ENCODE results near the gene PIGL. TPM values are rescaled to one million over a fixed set of nuclear protein-coding genes. Genes with fewer than 3 reads are reported as not detected.
"Not testable (repeated sequence)": the region's sequence is repeated elsewhere in the genome, so short reads cannot be mapped to it uniquely, and the experiment has no call there.

Gene PIGL
- total RNA-seq, 1 donor from 2014 or later: 31.1 TPM

GRCh38 chr17:16286947-16287562 is 70.0 kb downstream of the PIGL start:
- DNase-seq (ENCODE audit: low read depth, low spot score): no peak
- no peaks in the 10 kb centered on the region for H3K27me3 Mint-ChIP-seq (ENCODE audit: low read depth)
- no peak for TF ChIP-seq CTCF (conservative IDR thresholded peaks at IDR 0.05)
- peaks cover 25% of the 10 kb centered on the region for H3K4me1 Mint-ChIP-seq
- H3K36me3 Mint-ChIP-seq (ENCODE audit: low read depth): peaks cover 4% of the 10 kb centered on the region
- H3K4me3 Mint-ChIP-seq: peak overlapping the region; percentile 49
- peak overlapping the region; percentile 93 for H3K27ac Mint-ChIP-seq (ENCODE audit: unreplicated experiment)
- H3K9me3 Mint-ChIP-seq: no peaks in the 10 kb centered on the region

- Mint-ChIP-seq H3K4me3 (no peak overlapping the region), H3K27ac (ENCODE audit: unreplicated experiment) (no peak overlapping the region), H3K36me3 (ENCODE audit: low read depth) (peaks cover 4% of the 10 kb centered on the region), H3K4me1 (peaks cover 25% of the 10 kb centered on the region), H3K9me3 (no peaks in the 10 kb centered on the region), H3K27me3 (ENCODE audit: low read depth) (no peaks in the 10 kb centered on the region)
- DNase-seq (ENCODE audit: low read depth, low spot score): no peak
- no peak for TF ChIP-seq CTCF (conservative IDR thresholded peaks at IDR 0.05)
Measured at GRCh38 chr17:16287563-16288027, 70.6 kb downstream of the PIGL start.

- no peaks in the 10 kb centered on the region for H3K27me3 Mint-ChIP-seq (ENCODE audit: low read depth)
- no peak overlapping the region for H3K4me3 Mint-ChIP-seq
- TF ChIP-seq CTCF (conservative IDR thresholded peaks at IDR 0.05): no peak
- DNase-seq (ENCODE audit: low read depth, low spot score): no peak
- H3K4me1 Mint-ChIP-seq: peaks cover 25% of the 10 kb centered on the region
- peaks cover 4% of the 10 kb centered on the region for H3K36me3 Mint-ChIP-seq (ENCODE audit: low read depth)
- no peak overlapping the region for H3K27ac Mint-ChIP-seq (ENCODE audit: unreplicated experiment)
- H3K9me3 Mint-ChIP-seq: no peaks in the 10 kb centered on the region
Measured at GRCh38 chr17:16288860-16289571, 72.0 kb downstream of the PIGL start.

DNA sequence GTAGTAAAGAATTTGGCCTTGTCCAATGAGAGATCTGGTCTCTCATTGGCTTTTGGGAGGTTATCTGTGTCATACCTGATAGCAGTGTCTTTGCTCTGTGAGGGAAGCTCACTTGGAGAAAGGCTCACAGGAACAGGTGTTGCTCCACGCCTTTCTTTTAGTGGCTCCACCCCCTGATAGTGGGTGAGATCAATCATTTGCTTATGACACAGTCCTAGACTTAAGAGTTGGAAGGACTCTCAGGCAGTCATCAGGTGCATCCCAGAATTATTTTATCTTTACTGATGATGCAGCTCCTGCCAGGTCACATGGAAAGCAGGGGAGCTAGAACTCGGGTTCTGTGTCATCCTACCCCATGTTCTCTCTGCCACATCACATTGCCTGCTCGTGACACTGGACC is 76.9 kb downstream of the PIGL start:
- Mint-ChIP-seq H3K27me3 (ENCODE audit: low read depth) (no peaks in the 10 kb centered on the region), H3K4me1 (peaks cover 7% of the 10 kb centered on the region), H3K36me3 (ENCODE audit: low read depth) (no peaks in the 10 kb centered on the region), H3K4me3 (no peak overlapping the region), H3K9me3 (no peaks in the 10 kb centered on the region), H3K27ac (ENCODE audit: unreplicated experiment) (no peak overlapping the region)
- no peak for DNase-seq (ENCODE audit: low read depth, low spot score)
- TF ChIP-seq CTCF (conservative IDR thresholded peaks at IDR 0.05): no peak

DNA sequence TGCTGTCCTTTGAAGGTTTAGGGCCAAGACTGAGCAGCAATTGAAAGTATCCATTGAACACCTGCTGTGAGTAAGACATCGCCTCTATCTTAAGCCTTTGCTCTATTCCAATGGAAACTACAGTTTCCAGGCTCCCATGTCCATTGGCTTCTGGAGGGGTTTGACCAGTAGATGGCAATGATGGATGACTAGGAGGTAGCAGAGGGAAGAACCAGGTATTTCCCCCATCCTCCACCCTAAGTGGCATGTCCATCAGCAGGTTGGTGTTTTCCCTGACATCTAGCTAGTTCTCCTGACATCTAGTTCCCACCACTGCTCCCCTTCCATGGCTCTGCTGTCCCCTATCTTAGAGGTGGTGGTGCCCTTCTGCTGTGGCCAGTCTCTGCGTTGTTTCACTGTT is 77.5 kb downstream of the PIGL start:
- Mint-ChIP-seq H3K36me3 (ENCODE audit: low read depth) (no peaks in the 10 kb centered on the region), H3K27ac (ENCODE audit: unreplicated experiment) (no peak overlapping the region), H3K9me3 (no peaks in the 10 kb centered on the region), H3K4me3 (no peak overlapping the region), H3K27me3 (ENCODE audit: low read depth) (no peaks in the 10 kb centered on the region), H3K4me1 (peaks cover 7% of the 10 kb centered on the region)
- TF ChIP-seq CTCF (conservative IDR thresholded peaks at IDR 0.05): no peak
- DNase-seq (ENCODE audit: low read depth, low spot score): no peak

DNA sequence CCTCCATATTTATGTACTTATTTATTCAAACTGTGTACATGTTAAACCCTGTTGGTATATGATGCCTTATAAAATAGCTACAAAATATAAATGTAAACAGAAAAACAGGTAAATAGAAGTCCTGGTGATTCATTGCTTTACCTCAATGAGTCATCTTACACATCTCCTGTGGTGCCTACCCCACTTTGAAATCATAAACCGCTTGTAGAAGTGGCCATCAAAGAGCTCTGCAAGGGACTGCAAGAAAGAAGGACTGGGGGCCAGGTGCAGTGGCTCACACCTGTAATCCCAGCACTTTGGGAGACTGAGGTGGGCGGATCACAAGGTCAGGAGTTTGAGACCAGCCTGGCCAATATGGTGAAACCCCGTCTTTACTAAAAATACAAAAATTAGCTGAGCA is 79.1 kb downstream of the PIGL start:
- H3K27ac Mint-ChIP-seq (ENCODE audit: unreplicated experiment); H3K4me1 Mint-ChIP-seq; DNase-seq (ENCODE audit: low read depth, low spot score); H3K4me3 Mint-ChIP-seq; H3K27me3 Mint-ChIP-seq (ENCODE audit: low read depth); H3K9me3 Mint-ChIP-seq; H3K36me3 Mint-ChIP-seq (ENCODE audit: low read depth): not testable (repeated sequence)

All from neural crest cell (in vitro differentiated cells).